Memory B cell (primary cell): ENCODE results near the gene NDE1.
"Not testable (repeated sequence)": the region's sequence is repeated elsewhere in the genome, so short reads cannot be mapped to it uniquely, and the experiment has no call there.

ENCODE experiments used
- ATAC-seq: fragments of 150-1000 bp; cut with Tn5 transposase; 2 replicates; pipeline ENCODE4 v1.10.0; 2021; ENCODE audit warnings: low read depth, mild to moderate bottlenecking, moderate library complexity
- DNase-seq, 2 donors: peaks; one replicate each; pipeline ENCODE4 v3.0.0; 2022; ENCODE audit warnings: low spot score in 2 of 2
- H3K27ac Mint-ChIP-seq: one replicate; pipeline ENCODE4 v1.8.0; 2022; ENCODE audit warnings: mild to moderate bottlenecking, moderate library complexity, mixed read lengths
- H3K27me3 Mint-ChIP-seq: one replicate; pipeline ENCODE4 v1.8.0; 2022; ENCODE audit warnings: mixed read lengths
- H3K36me3 Mint-ChIP-seq: one replicate; pipeline ENCODE4 v1.8.0; 2022; ENCODE audit warnings: mild to moderate bottlenecking, mixed read lengths
- H3K4me1 Mint-ChIP-seq: one replicate; pipeline ENCODE4 v1.8.0; 2022; ENCODE audit warnings: mixed read lengths
- H3K4me3 Mint-ChIP-seq: one replicate; pipeline ENCODE4 v1.8.0; 2022; ENCODE audit warnings: mild to moderate bottlenecking, moderate library complexity, mixed read lengths
- H3K9me3 Mint-ChIP-seq: one replicate; pipeline ENCODE4 v1.8.0; 2022; ENCODE audit warnings: mixed read lengths

NDE1 gene

DNA sequence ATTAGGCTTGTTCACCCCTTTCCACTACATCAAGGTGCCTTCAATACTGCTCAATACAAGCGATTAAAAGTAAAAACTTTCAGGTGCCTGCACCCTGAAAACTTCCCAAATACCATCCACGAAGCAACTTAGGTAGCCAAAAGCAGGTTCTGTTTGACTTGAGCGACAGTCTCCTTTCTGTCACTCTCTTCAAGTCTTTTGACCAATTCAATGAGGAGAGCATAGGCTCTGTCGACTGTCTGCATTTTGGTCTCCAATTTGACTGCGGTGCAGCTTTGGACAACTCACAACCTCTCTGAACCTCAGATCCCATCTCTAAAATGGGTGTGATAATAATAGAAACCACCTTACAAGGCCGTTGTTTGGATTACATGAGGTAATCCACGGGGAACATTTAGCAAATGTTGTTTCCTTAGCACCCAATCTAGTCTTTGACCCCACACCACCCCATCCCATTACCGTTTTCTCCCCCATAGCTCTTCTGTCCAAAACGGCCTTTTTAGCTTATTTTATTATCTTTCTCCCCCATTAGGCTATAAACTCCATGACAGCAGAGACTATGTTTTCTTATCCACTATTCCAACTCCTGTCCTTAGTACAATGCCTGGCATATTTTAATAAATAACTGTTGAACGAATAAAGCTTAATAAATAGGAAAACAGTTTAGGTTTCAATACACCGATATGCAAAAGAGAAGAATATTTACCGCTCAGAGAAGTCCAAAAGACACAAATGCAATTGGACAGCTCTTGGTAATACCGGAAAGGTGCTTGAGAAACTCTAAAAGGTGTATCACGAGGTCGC, 8.1 kb upstream of the NDE1 start:
- H3K27me3 Mint-ChIP-seq: no peaks in the 10 kb centered on the region
- H3K4me1 Mint-ChIP-seq: peaks cover 33% of the 10 kb centered on the region
- ATAC-seq: no peak
- no peaks in the 10 kb centered on the region for H3K9me3 Mint-ChIP-seq
- H3K4me3 Mint-ChIP-seq: peak overlapping the region; percentile 94
- peak overlapping the region; percentile 100 for H3K27ac Mint-ChIP-seq
- peaks cover 17% of the 10 kb centered on the region for H3K36me3 Mint-ChIP-seq
- no peak for DNase-seq

DNA sequence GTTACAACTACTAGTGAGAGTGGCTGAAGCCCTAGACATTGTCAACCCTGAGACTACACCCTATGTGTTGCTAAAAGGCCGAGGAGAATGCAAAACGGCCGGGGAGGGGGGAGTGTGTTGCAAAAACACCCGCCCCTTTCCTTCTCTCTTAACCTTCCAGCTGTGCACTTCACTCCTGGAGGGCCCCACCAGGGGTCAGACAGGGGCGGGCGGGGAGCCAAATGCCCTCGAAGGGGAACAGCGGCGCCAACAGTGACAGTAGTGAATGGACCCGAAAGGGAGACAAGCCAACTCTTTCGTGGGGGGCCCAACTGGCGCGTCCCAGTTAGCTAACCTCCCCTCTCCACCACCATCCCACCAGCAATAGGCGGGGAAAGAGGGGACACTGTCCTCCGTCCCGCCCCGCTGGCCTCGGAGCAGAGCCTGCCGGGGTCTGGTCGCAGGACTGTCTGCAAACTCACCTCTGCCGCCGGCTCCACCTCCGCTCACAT, 7.4 kb upstream of the NDE1 start:
- Mint-ChIP-seq H3K27me3 (no peaks in the 10 kb centered on the region), H3K9me3 (no peaks in the 10 kb centered on the region), H3K4me1 (peaks cover 30% of the 10 kb centered on the region), H3K27ac (peak overlapping the region; percentile 100), H3K4me3 (peak overlapping the region; percentile 94), H3K36me3 (peaks cover 12% of the 10 kb centered on the region)
- peak; percentile 70 for ATAC-seq
- peak; percentile 82 to 91 for DNase-seq

DNA sequence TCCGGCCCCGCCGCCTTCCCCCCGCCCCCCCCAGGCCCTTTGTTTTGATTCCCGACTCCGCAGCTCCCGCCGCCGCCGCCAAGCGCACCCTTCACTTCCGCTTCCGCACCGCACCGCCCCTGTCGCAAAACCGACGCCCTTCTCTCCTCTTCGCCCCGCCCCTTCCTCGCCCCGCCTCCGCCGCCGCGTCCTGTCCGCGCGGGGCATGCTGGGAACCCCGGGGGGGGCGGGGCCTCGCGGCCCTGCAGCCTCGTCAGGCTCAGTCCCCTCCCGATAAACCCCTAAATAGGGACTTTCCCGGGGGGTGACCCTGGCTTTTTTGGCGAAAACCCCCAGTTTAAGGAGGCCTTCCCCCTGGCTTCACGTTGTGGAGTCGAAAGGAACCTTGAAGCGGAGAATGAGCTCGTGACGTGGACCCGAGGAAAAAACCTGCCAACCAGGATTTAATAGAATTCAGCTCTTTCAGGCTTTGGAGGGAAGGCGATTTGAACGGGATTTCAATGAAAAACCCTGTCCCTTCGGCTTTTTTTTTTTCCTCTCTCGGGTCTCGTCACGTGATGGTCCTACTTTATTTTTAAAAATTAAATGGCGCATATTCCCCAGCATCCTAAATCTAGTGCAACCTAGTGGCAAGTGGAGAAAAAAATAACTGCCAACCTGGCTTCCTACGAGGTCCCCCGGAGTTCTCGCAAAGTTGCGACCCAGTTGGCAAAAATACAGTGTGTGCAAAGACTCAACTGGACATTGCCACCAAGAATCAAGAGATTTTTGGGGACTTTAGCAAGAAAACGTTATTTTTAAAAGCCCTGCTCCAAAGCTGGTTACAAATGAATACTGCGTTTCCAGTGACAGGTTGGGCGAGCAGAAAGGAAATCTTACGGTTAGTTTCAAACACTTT, 6.7 kb upstream of the NDE1 start, which contains the start of gene MARF1:
MARF1 (minus strand) TSS at position 107 of the 898 bp plus-strand sequence. CDS start 3,921 bp downstream, outside the sequence.
- Mint-ChIP-seq H3K27me3 (no peaks in the 10 kb centered on the region), H3K36me3 (peaks cover 9% of the 10 kb centered on the region), H3K27ac (peak within 1 kb of the TSS; percentile 100), H3K4me1 (peaks cover 27% of the 10 kb centered on the region), H3K4me3 (peak within 1 kb of the TSS; percentile 94), H3K9me3 (no peaks in the 10 kb centered on the region)
- ATAC-seq: peak; percentile 63
- DNase-seq: peak; percentile 99 to 100

DNA sequence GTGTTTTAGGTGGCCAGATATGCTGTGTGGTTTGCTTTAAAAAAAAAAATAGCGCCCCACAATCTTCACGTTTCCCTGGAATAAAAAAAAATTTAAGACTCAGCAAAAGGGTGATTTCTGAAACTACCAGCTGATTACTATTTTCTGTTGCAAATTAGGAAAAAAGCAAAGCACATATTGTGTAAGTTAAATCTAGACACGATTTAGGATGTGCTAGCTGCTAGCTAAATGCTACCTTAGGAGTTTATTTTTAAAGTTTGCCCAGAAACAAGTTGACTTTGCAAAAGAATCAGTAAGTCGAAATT, 6.1 kb upstream of the NDE1 start:
- H3K4me1 Mint-ChIP-seq: peaks cover 22% of the 10 kb centered on the region

DNA sequence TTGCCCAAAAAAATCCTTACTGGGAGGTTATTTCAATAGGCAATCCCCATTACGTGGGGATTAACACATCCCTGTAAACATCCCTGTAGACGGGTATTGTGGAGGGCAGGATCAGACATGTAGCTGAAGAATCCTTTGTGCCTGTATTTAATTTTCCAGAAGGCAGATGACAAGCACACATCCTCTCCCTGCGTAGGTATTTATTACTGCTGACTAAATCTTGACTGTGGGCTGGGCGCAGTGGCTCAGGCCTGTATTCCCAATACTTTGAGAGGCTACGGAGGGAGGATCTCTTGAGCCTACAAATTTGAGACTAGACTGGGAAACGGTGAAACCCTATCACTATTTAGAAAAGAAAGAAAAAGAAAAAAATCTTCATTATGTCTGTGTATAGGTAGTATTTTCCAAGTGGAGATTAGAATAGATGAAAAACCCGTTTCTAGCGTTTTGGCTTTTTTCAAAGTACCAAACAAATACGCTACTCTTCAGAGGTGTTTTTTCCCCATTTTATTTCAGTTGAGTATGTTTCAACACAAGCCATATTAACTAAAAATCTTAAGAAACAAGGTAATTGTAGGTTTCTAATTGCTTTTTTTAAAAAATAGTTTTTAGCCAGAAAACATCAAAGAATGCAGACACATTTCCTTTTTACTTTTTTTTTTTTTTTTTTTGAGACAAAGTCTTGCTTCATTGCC, 5.6 kb upstream of the NDE1 start:
- ATAC-seq (no peak), DNase-seq (no peak)
- Mint-ChIP-seq H3K36me3 (no peaks in the 10 kb centered on the region), H3K4me1 (peaks cover 20% of the 10 kb centered on the region), H3K9me3 (no peaks in the 10 kb centered on the region), H3K4me3 (peak overlapping the region; percentile 94), H3K27me3 (no peaks in the 10 kb centered on the region), H3K27ac (peak overlapping the region; percentile 100)

More for the DNA sequence above, 6.1 kb upstream of the NDE1 start:
- Mint-ChIP-seq H3K4me3 (peak overlapping the region; percentile 94), H3K9me3 (no peaks in the 10 kb centered on the region), H3K27ac (peak overlapping the region; percentile 100), H3K27me3 (no peaks in the 10 kb centered on the region), H3K36me3 (peaks cover 3% of the 10 kb centered on the region)
- ATAC-seq (no peak), DNase-seq (no peak)

DNA sequence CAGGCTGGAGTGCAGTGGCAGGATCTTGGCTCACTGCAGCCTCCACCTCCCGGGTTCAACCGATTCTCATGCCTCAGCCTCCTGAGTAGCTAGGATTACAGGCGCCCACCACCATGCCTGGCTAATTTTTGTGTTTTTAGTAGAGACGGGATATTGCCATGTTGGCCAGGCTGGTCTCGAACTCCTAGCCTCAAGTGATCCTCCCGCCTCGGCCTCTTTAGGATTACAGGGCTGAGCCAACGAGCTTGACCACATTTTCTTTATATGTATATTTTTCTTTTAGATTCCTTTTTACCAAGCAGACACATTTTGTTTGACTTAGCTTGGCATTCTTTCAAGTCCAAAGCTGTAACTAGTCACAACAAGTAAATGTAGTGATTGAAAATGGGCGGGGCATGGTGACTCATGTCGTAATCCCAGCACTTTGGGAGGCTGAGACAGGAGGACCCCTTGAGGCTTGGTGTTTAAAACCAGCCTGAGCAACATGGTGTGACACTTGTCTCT, 5.0 kb upstream of the NDE1 start:
- H3K27me3 Mint-ChIP-seq, H3K36me3 Mint-ChIP-seq, DNase-seq, ATAC-seq, H3K9me3 Mint-ChIP-seq, H3K4me3 Mint-ChIP-seq, H3K27ac Mint-ChIP-seq: not testable (repeated sequence)
- H3K4me1 Mint-ChIP-seq: peaks cover 19% of the 10 kb centered on the region

DNA sequence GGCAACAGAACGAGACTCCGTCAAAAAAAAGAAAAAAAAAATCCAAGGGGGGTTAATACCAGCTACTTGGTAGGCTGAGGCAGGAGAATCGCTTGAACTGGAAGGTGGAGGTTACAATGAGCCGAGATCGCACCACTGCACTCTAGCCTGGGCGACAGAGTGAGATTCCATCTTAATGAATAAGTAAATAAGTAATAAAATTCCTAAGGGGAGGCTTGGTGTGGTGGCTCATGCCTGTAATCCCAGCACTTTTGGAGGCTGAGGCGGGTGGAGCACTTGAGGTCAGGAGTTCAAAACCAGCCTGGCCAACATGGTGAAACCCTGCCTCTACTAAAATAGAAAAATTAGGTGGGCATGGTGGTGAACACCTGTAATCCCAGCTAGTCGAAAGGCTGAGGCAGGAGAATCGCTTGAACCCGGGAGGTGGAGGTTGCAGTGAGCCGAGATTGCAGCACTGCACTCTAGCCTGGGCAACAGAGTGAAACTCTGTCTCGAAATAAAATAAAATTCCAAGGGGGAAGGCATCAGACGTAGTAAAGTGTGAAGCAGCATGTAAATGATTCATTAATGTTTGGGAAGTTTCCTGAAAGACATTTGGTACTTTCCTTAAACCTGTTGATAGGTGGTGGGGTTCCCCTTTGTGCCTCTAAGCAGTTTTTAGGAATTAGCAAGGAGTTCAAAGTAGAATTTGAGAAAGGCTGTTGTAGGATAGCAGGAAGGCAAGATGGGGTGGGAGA, 3.3 kb upstream of the NDE1 start:
- H3K4me3 Mint-ChIP-seq, H3K9me3 Mint-ChIP-seq, ATAC-seq, DNase-seq, H3K27me3 Mint-ChIP-seq, H3K36me3 Mint-ChIP-seq: not testable (repeated sequence)
- Mint-ChIP-seq H3K4me1 (peaks cover 12% of the 10 kb centered on the region), H3K27ac (peak overlapping the region; percentile 26)

DNA sequence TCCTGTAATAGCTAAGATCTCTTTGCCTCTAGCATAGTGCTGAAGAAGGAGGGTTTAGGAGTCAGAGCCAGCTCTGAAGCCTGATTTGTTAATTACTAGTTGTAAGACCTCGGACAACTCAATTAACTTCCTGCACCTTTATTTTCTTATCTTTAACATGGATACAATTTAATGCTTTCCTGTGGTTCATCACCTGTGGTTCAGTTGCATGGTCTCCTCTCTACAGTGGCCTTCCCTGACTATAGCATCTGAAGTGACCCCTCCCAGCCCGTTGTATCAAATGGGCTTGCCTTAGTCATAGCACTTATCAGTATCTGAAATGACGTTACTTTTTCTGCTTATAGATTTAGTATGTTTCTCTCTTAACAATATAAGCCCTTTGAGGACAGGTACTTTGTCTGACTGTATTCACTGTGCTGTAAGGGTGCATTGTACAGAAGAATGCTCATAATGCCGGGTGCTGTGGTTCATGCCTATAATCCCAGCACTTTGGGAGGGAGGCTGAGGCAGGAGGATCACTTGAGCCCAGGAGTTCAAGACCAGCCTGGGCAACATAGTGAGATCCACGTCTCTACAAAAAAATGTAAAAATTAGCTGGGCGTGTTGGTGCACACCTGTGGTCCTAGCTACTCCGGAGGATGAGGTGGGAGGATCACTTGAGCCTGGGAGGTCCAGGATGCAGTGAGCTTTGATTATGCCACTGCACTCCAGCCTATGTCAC, 2.6 kb upstream of the NDE1 start:
- ATAC-seq (no peak), DNase-seq (no peak)
- peaks cover 10% of the 10 kb centered on the region for H3K4me1 Mint-ChIP-seq
- no peak overlapping the region for H3K4me3 Mint-ChIP-seq
- peak overlapping the region; percentile 26 for H3K27ac Mint-ChIP-seq
- H3K27me3 Mint-ChIP-seq: no peaks in the 10 kb centered on the region
- H3K36me3 Mint-ChIP-seq: peaks cover 2% of the 10 kb centered on the region
- no peaks in the 10 kb centered on the region for H3K9me3 Mint-ChIP-seq

DNA sequence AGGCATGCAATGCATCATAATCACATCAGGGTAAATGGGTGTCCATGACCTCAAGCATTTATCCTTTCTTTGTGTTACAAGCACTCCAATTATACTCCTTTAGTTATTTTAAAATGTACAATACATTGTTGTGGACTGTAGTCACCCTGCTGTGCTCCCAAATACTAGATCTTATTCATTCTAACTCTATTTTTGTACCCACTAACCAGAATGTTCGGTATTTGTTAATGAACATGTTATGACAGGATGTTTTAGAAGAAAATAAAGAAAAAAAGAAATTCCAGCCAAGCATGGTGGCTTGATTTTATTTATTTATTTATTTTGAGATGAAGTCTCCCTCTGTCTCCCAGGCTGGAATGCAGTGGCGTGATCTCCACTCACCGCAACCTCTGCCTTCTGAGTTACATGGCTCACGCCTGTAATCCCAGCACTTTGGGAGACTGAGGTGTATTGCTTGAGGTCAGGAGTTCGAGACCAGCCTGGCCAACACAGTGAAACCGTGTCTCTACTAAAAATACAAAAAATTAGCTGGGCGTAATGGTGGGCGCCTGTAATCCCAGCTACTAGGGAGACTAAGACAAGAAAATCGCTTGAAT, 1.8 kb upstream of the NDE1 start:
- DNase-seq (no peak), ATAC-seq (no peak)
- Mint-ChIP-seq H3K9me3 (no peaks in the 10 kb centered on the region), H3K27me3 (no peaks in the 10 kb centered on the region), H3K4me3 (no peak overlapping the region), H3K27ac (no peak overlapping the region), H3K36me3 (peaks cover 5% of the 10 kb centered on the region), H3K4me1 (peaks cover 15% of the 10 kb centered on the region)

DNA sequence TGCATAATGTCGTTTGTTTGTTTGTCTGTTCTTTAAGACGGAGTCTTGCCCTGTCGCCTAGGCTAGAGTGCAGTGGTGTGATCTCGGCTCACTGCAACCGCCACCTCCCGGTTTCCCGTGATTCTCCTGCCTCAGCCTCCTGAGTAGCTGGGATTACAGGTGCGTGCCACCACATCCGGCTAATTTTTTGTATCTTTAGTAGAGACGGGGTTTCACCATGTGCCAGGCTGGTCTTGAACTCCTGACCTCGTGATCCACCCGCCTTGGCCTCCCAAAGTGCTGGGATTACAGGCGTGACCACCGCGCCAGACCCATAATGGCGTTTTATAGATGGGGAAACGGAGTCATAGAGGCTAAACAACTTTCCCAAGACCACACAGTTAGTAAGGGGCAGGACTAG, 734 bp upstream of the NDE1 start:
- H3K27ac Mint-ChIP-seq: peak overlapping the region; percentile 97
- H3K9me3 Mint-ChIP-seq, DNase-seq, ATAC-seq, H3K27me3 Mint-ChIP-seq, H3K36me3 Mint-ChIP-seq: not testable (repeated sequence)
- H3K4me1 Mint-ChIP-seq: peaks cover 17% of the 10 kb centered on the region
- peak overlapping the region; percentile 84 for H3K4me3 Mint-ChIP-seq

DNA sequence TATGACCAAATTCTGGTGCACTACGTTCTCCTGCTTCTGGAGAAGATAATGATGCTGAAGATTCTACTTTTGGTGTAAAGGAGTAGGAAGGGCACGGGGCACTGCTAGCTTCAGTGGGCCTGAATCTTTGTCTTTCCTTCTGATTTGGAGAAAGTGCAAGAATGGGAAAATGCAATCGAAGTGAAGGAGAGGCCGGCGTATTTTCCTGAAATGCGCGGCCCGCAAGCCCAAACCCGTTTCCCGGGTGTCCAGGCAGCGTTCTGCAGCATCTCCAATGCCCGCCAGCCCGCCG, 372 bp upstream of the NDE1 start:
- Mint-ChIP-seq H3K4me1 (peaks cover 17% of the 10 kb centered on the region), H3K27ac (peak overlapping the region; percentile 97)

DNA sequence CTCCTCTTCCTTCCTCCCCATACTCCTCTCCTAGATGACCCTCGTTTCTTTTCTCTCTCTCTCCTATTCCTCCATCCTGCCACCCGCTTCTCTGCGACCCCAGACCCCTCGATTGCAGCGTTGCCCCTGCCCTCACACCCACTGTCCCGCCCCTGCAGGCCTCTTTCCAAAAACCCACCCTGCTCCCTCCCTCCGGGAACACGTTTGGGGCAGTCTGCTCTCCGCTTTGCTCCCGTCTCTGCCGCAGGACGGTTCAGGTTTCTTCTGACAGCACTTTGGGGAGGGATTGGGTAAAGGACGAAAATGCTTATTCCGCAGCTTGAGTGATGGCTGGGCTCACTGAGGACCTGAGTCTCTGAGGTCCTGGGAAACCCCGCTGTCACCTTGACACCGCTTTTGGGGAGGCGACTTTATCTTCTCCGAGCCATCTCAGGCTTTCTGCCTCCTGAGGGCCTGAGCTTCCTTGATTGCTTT, 690 bp downstream of the NDE1 start:
- DNase-seq: peak in 1 of 2 donors; percentile 43

More for the DNA sequence above, 372 bp upstream of the NDE1 start:
- H3K9me3 Mint-ChIP-seq: no peaks in the 10 kb centered on the region
- peaks cover 5% of the 10 kb centered on the region for H3K36me3 Mint-ChIP-seq
- DNase-seq (no peak), ATAC-seq (no peak)
- H3K4me3 Mint-ChIP-seq: peak overlapping the region; percentile 84
- H3K27me3 Mint-ChIP-seq: no peaks in the 10 kb centered on the region

More for the DNA sequence above, 690 bp downstream of the NDE1 start:
- peak overlapping the region; percentile 99 for H3K4me3 Mint-ChIP-seq
- no peaks in the 10 kb centered on the region for H3K27me3 Mint-ChIP-seq
- peak; percentile 65 for ATAC-seq
- H3K27ac Mint-ChIP-seq: peak overlapping the region; percentile 97
- no peaks in the 10 kb centered on the region for H3K9me3 Mint-ChIP-seq
- H3K36me3 Mint-ChIP-seq: peaks cover 5% of the 10 kb centered on the region
- peaks cover 17% of the 10 kb centered on the region for H3K4me1 Mint-ChIP-seq
